HEK293 (cell line): Measurements from ENCODE around the gene VSIR.

Experiments
- GLI4 ChIP-seq: fragments of 450-650 bp; formaldehyde crosslinking; IDR thresholded peaks from 2 replicates; pipeline ENCODE4 v1.5.1; 2016; ENCODE audit warnings: missing biosample characterization, missing genetic modification characterization
- IKZF3 ChIP-seq: fragments of 450-650 bp; IDR thresholded peaks from 2 replicates; pipeline ENCODE4 v1.5.0; 2018; ENCODE audit warnings: missing biosample characterization, mild to moderate bottlenecking, missing genetic modification characterization, moderate library complexity
- TCF7L2 ChIP-seq: IDR thresholded peaks from 2 replicates; pipeline ENCODE4 v1.6.1; 2011; ENCODE audit warnings: low read depth, mild to moderate bottlenecking, inconsistent platforms, low read length, moderate library complexity, borderline replicate concordance
- TRIM28 ChIP-seq: IDR thresholded peaks from 2 replicates; pipeline ENCODE4 v1.6.1; 2011; ENCODE audit warnings: low read length, control low read depth, borderline replicate concordance
- ZNF10 ChIP-seq: fragments of 450-650 bp; formaldehyde crosslinking; IDR thresholded peaks from 2 replicates; pipeline ENCODE4 v1.5.1; 2017; ENCODE audit warnings: missing biosample characterization, missing genetic modification characterization
- ZNF146 ChIP-seq: fragments of 450-650 bp; formaldehyde crosslinking; IDR thresholded peaks from 2 replicates; pipeline ENCODE4 v1.5.1; 2016; ENCODE audit warnings: missing biosample characterization, missing genetic modification characterization
- ZNF175 ChIP-seq: fragments of 450-650 bp; formaldehyde crosslinking; IDR thresholded peaks from 2 replicates; pipeline ENCODE4 v1.5.1; 2016; ENCODE audit warnings: missing biosample characterization, missing genetic modification characterization
- ZNF302 ChIP-seq: fragments of 450-650 bp; formaldehyde crosslinking; IDR thresholded peaks from 2 replicates; pipeline ENCODE4 v1.5.1; 2016; ENCODE audit warnings: missing biosample characterization, missing genetic modification characterization, low read depth
- ZNF555 ChIP-seq: fragments of 450-650 bp; formaldehyde crosslinking; conservative IDR thresholded peaks from 2 replicates; pipeline ENCODE4 v1.5.1; 2017; ENCODE audit warnings: missing biosample characterization, mild to moderate bottlenecking, missing genetic modification characterization, inconsistent platforms
- ZNF791 ChIP-seq: fragments of 450-650 bp; formaldehyde crosslinking; IDR thresholded peaks from 2 replicates; pipeline ENCODE4 v1.5.1; 2016; ENCODE audit warnings: missing biosample characterization, missing genetic modification characterization
- TF ChIP-seq, protein P1 (sequence below): fragments of 450-650 bp; formaldehyde crosslinking; IDR thresholded peaks from 2 replicates; pipeline ENCODE4 v1.5.1; 2016; ENCODE audit warnings: missing biosample characterization, missing genetic modification characterization
- TF ChIP-seq, protein P2 (sequence below): fragments of 450-650 bp; formaldehyde crosslinking; IDR thresholded peaks from 2 replicates; pipeline ENCODE4 v1.5.1; 2016; ENCODE audit warnings: missing biosample characterization, missing genetic modification characterization
- TF ChIP-seq, protein P3 (sequence below): fragments of 450-650 bp; formaldehyde crosslinking; IDR thresholded peaks from 2 replicates; pipeline ENCODE4 v1.5.1; 2016; ENCODE audit warnings: missing biosample characterization, missing genetic modification characterization, low read depth
- TF ChIP-seq, protein P4 (sequence below): fragments of 450-650 bp; formaldehyde crosslinking; IDR thresholded peaks from 2 replicates; pipeline ENCODE4 v1.5.1; 2016; ENCODE audit warnings: missing biosample characterization, missing genetic modification characterization

DNA sequence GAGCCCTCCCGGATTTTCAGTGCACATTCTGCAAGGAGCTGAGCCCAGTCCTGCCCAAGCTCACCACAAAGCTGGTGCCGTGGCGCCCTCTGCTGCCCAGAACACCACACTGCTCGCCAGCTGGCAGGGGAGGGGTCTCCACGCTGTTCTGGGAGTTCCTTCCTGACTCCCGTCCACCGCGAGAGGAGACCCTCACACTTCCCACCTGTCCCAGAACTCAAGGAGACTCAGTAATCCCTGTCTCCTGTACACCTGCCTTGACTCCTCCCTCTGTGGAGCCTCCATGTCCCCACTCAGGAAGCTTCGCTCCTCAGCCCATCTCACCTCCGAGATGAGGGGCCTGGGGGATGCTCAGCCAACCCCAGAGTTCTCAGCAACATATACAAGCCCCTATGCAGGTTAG lies 65.0 kb downstream of the VSIR start:
- TF ChIP-seq, protein P1, sequence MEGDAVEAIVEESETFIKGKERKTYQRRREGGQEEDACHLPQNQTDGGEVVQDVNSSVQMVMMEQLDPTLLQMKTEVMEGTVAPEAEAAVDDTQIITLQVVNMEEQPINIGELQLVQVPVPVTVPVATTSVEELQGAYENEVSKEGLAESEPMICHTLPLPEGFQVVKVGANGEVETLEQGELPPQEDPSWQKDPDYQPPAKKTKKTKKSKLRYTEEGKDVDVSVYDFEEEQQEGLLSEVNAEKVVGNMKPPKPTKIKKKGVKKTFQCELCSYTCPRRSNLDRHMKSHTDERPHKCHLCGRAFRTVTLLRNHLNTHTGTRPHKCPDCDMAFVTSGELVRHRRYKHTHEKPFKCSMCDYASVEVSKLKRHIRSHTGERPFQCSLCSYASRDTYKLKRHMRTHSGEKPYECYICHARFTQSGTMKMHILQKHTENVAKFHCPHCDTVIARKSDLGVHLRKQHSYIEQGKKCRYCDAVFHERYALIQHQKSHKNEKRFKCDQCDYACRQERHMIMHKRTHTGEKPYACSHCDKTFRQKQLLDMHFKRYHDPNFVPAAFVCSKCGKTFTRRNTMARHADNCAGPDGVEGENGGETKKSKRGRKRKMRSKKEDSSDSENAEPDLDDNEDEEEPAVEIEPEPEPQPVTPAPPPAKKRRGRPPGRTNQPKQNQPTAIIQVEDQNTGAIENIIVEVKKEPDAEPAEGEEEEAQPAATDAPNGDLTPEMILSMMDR (tag by site-specific recombination) = peak; percentile 78
- TF ChIP-seq ZNF555 (tag by site-specific recombination) (no peak), ZNF791 (tag by site-specific recombination) (no peak), IKZF3 (no peak), TCF7L2 (no peak), ZNF302 (no peak), ZNF146 (tag by site-specific recombination) (no peak), ZNF10 (no peak), GLI4 (tag by site-specific recombination) (no peak), TRIM28 (no peak), ZNF175 (tag by site-specific recombination) (no peak)
- TF ChIP-seq, protein P2, sequence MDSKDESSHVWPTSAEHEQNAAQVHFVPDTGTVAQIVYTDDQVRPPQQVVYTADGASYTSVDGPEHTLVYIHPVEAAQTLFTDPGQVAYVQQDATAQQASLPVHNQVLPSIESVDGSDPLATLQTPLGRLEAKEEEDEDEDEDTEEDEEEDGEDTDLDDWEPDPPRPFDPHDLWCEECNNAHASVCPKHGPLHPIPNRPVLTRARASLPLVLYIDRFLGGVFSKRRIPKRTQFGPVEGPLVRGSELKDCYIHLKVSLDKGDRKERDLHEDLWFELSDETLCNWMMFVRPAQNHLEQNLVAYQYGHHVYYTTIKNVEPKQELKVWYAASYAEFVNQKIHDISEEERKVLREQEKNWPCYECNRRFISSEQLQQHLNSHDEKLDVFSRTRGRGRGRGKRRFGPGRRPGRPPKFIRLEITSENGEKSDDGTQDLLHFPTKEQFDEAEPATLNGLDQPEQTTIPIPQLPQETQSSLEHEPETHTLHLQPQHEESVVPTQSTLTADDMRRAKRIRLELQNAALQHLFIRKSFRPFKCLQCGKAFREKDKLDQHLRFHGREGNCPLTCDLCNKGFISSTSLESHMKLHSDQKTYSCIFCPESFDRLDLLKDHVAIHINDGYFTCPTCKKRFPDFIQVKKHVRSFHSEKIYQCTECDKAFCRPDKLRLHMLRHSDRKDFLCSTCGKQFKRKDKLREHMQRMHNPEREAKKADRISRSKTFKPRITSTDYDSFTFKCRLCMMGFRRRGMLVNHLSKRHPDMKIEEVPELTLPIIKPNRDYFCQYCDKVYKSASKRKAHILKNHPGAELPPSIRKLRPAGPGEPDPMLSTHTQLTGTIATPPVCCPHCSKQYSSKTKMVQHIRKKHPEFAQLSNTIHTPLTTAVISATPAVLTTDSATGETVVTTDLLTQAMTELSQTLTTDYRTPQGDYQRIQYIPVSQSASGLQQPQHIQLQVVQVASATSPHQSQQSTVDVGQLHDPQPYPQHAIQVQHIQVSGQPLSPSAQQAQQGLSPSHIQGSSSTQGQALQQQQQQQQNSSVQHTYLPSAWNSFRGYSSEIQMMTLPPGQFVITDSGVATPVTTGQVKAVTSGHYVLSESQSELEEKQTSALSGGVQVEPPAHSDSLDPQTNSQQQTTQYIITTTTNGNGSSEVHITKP (tag by site-specific recombination) = no peak
- TF ChIP-seq, protein P3, sequence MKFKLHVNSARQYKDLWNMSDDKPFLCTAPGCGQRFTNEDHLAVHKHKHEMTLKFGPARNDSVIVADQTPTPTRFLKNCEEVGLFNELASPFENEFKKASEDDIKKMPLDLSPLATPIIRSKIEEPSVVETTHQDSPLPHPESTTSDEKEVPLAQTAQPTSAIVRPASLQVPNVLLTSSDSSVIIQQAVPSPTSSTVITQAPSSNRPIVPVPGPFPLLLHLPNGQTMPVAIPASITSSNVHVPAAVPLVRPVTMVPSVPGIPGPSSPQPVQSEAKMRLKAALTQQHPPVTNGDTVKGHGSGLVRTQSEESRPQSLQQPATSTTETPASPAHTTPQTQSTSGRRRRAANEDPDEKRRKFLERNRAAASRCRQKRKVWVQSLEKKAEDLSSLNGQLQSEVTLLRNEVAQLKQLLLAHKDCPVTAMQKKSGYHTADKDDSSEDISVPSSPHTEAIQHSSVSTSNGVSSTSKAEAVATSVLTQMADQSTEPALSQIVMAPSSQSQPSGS (tag by site-specific recombination) = no peak
- TF ChIP-seq, protein P4, sequence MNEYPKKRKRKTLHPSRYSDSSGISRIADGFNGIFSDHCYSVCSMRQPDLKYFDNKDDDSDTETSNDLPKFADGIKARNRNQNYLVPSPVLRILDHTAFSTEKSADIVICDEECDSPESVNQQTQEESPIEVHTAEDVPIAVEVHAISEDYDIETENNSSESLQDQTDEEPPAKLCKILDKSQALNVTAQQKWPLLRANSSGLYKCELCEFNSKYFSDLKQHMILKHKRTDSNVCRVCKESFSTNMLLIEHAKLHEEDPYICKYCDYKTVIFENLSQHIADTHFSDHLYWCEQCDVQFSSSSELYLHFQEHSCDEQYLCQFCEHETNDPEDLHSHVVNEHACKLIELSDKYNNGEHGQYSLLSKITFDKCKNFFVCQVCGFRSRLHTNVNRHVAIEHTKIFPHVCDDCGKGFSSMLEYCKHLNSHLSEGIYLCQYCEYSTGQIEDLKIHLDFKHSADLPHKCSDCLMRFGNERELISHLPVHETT = no peak
